Esophagus (tissue), 2 donors: Measurements from ENCODE around the gene FOXP1. TPM values are rescaled to one million over a fixed set of nuclear protein-coding genes. Genes with fewer than 3 reads are reported as not detected.
A peak's percentile ranks its signal among the peaks of the same experiment; 100 is the strongest.

Experiments
- H3K27ac ChIP-seq, 2 donors: one replicate each; pipeline ENCODE4 v1.5.1; 2013; ENCODE audit warnings: low read depth in 2 of 2, mild to moderate bottlenecking in 2 of 2, inconsistent platforms in 1 of 2, low read length in 1 of 2, moderate library complexity in 1 of 2
- H3K27me3 ChIP-seq, 2 donors: one replicate each; pipeline ENCODE4 v1.6.1; 2013; ENCODE audit warnings: low read length in 2 of 2, control low read depth in 1 of 2, mild to moderate bottlenecking in 1 of 2; ENCODE audit not compliant: insufficient read depth in 2 of 2, control insufficient read depth in 1 of 2
- H3K36me3 ChIP-seq, 2 donors: one replicate each; pipeline ENCODE4 v1.6.1; 2013; ENCODE audit warnings: low read length in 1 of 2; ENCODE audit not compliant: control insufficient read depth in 2 of 2, insufficient read depth in 2 of 2
- H3K4me1 ChIP-seq, 2 donors: one replicate each; pipeline ENCODE4 v1.6.1; 2013; ENCODE audit warnings: low read length in 1 of 2; ENCODE audit not compliant: control insufficient read depth in 2 of 2, insufficient read depth in 2 of 2
- H3K4me3 ChIP-seq, 2 donors: one replicate each; pipeline ENCODE4 v1.5.1; 2013; ENCODE audit warnings: low read length in 2 of 2, mild to moderate bottlenecking in 2 of 2, low read depth in 1 of 2, moderate library complexity in 1 of 2
- H3K9me3 ChIP-seq, 2 donors: one replicate each; pipeline ENCODE4 v1.6.1; 2013; ENCODE audit warnings: mild to moderate bottlenecking in 2 of 2, low read depth in 1 of 2, low read length in 1 of 2, moderate library complexity in 1 of 2; ENCODE audit not compliant: control insufficient read depth in 2 of 2, insufficient read depth in 1 of 2
- whole genome bisulfite sequencing, 2 donors: extraction: QIAGEN DNeasy Blood & Tissue Kit; methylation state at CpG; one replicate each; pipeline ENCODE4 v1.1.7; 2013; 5-methylcytosine and 5-hydroxymethylcytosine counted together
- polyA plus RNA-seq, 2 donors: library from polyadenylated mRNA; stranded (reverse); fragments of 200-250 nt; gene quantifications; one replicate each; pipeline ENCODE4 v1.2.3, GENCODE V29; 2013
- donor health status: healthy with polysubstance abuse.
- donor health status: Bipolar disorder and iron deficiency.

Gene FOXP1
- polyA plus RNA-seq, 2 donors: 10.7 to 20.4 TPM

DNA sequence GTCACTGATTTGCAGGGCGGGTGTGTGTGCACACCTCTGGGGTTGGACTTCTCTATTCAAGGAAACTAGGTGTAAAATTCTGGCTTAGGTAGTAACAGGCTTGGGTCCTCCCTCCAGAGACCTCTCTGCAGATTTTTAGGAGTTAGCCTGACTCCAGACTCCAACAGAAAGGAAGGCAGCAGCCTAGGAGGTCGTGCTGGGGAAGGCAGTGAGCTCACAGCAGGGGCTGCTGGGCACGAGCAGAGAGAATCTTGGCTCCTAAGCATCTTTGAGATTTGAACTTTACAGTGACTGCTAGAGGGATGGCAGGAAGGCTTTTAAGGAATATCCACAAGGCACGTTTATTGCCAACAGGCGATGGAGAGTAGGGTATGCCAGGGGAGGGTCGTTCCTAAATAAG is 612.6 kb downstream of the FOXP1 start:
- Histone ChIP-seq H3K36me3 (peaks cover 0 to 2% of the 10 kb centered on the region in 2 donors), H3K27ac (peak overlapping the region in 1 of 2 donors; percentile 33)

DNA sequence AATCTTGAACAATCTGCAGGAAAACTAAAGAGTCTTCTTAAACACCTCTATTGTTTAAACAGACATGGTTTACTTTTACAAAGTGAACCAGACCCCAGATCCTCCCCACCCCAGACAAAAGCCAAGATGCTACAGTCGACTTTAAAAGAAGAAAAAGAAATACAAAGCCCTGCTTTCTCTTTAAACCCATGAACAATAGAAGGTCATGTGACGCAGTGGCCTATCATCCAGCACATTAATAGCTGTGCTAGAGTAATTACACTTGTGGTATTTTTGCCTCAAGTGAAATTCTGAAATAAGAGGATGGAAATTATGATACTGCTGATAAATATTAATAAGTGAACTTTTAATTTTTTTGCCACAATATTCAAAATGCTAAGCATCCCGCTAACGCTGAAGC is 613.4 kb downstream of the FOXP1 start:
- H3K4me1 ChIP-seq: no peaks in the 10 kb centered on the region
- no peaks in the 10 kb centered on the region for H3K9me3 ChIP-seq
- H3K36me3 ChIP-seq: peaks cover 3 to 8% of the 10 kb centered on the region in 2 donors
- no peaks in the 10 kb centered on the region for H3K27me3 ChIP-seq
- H3K27ac ChIP-seq: no peak overlapping the region
- H3K4me3 ChIP-seq: no peak overlapping the region
- 75 to 77% methylated on average over 4 of the region's 4 CpGs for WGBS, 2 donors

More for the DNA sequence above, 612.6 kb downstream of the FOXP1 start:
- no peaks in the 10 kb centered on the region for H3K9me3 ChIP-seq
- no peak overlapping the region for H3K4me3 ChIP-seq
- H3K4me1 ChIP-seq: no peaks in the 10 kb centered on the region
- H3K27me3 ChIP-seq: no peaks in the 10 kb centered on the region
- 62 to 66% methylated on average over 6 of the region's 6 CpGs for WGBS, 2 donors

DNA sequence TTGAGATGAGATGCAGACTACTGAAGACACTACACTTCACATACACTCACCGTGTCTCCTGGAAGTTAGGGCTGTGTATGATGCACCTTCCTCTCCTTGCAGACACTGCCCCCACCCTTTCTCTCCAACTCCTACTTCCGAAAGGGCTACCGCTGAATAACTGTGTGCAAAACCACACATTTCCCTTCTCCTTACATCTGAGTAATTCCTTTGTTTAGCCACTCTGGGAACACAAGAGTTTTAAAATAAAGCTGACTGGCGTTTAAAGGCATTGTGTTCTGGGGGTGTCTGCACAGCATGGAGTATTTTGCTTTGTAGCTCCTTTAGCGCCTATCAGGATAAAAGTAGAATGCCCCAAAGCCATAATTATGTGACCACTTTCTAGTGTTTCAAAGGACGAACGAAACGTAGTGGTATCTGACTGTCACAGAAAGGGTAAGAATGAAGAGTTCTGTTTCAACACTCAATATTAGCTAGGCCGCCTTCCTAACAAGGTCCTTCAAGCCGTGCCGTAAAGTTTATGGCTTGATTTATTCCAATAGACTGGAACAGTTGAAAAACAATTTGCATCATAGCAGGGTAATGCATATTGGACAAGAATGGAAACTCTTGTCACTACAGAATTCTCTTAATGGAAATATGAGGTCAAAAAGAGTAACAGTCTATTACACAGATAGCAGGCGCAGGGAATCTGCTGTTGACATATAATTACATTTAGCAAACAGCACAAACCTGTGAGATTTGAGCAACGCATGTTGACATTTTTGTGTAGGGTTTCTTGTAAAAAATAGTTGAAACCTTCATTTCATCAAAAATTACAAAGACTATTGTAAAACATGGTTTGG is 619.9 kb downstream of the FOXP1 start:
- Histone ChIP-seq H3K36me3 (peaks cover 10 to 24% of the 10 kb centered on the region in 2 donors), H3K27ac (peak overlapping the region in 1 of 2 donors; percentile 10)

DNA sequence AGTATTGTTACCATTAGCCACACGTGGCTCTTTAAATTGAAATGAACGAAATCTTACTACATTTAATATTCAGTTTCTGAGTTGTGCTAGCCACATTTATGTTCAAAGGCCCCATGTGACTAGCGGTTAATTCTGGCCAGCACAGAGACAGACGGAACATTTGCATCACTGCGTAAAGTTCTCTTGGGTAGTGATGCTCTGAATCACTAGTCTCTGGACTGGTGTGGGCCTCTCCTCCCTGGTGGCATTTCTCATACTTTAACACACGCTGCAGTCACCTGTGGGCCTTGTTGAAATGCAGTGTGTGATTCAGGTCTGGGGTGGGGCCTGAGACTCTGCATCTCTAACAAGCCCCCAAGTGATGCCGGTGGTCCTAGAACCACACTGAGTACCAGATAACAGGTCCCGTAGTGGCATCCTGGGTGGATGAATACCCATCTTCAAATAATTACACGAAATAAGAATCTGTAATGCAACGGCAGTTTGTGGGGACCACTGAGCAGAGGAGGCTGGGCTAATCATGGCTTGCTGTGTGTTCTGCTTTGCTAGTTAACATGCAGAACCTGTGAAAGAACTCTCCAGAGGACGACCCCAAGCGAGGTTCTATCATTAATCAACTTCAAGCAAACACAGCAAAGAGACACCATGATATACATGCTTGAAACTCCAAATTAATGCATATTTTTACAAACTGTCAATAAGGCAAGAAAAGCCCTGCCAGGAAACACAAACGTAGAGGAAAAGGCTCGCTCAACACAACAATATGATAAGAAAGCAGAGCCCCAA is 623.8 kb downstream of the FOXP1 start:
- H3K4me3 ChIP-seq: no peak overlapping the region
- H3K4me1 ChIP-seq: no peaks in the 10 kb centered on the region
- H3K27me3 ChIP-seq: no peaks in the 10 kb centered on the region
- H3K36me3 ChIP-seq: peaks cover 11 to 15% of the 10 kb centered on the region in 2 donors
- 93 to 94% methylated on average over 14 of the region's 14 CpGs for whole genome bisulfite sequencing, 2 donors
- H3K9me3 ChIP-seq: no peaks in the 10 kb centered on the region
- no peak overlapping the region for H3K27ac ChIP-seq

More for the DNA sequence above, 619.9 kb downstream of the FOXP1 start:
- Histone ChIP-seq H3K4me1 (no peaks in the 10 kb centered on the region), H3K9me3 (no peaks in the 10 kb centered on the region), H3K4me3 (no peak overlapping the region), H3K27me3 (no peaks in the 10 kb centered on the region)
- WGBS, 2 donors: 90 to 93% methylated on average over 13 of the region's 13 CpGs

DNA sequence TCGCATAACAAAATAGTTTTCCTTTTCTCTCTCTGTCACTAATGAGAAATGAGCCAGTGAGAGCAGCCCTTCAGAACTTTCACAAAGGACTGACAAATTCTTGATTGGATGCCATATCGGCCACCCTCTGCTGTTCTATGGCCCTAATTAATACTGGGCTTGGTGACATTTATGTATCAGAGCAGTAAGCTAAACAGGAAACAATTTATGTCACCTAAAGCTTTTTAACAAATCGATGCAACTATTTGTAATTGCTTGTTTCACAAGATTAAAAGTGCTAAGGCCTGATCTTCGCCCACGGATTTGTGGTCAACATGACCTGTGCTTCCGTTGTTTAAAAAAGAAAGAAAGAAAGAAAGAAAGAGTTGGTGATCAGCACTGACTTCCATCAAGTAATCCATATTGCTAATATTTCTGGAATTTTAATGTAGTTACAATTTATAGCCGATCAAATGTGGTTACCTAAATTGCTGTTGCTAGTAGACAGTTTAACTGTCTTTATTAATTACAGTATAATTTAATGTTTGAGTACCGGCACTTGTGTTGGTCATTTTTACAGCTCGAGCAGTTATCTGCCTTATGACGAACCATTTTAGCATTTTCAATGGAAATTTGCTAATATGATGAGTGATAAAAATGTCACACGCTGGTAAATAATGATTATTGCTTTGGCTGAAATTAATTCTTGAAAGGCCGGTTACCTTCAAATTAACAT is 631.3 kb downstream of the FOXP1 start:
- no peaks in the 10 kb centered on the region for H3K36me3 ChIP-seq
- WGBS, 2 donors: 75 to 84% methylated on average over 12 of the region's 12 CpGs
- no peaks in the 10 kb centered on the region for H3K9me3 ChIP-seq
- H3K27ac ChIP-seq: no peak overlapping the region
- H3K4me3 ChIP-seq: no peak overlapping the region
- H3K27me3 ChIP-seq: no peaks in the 10 kb centered on the region
- H3K4me1 ChIP-seq: no peaks in the 10 kb centered on the region

DNA sequence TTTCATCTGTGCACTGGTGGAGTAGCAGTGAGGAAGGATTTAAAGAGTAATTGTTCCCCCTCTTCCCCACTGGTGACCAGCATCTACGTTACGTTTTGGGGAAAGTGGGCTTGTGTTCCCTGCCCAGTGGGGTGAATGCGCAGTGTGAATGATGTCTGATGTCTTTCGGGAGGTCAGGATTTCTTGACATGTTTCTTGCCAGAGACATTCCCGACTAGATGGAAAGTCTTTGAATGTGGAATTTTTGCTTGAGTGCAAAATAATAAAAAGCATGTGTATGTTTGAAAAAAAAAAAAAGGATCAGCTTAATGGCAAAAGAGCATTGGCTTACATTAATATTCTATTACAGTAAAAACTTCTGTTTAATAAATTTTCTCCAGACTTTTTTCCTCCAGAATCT is 632.2 kb downstream of the FOXP1 start:
- Histone ChIP-seq H3K9me3 (no peaks in the 10 kb centered on the region), H3K36me3 (no peaks in the 10 kb centered on the region), H3K27me3 (no peaks in the 10 kb centered on the region), H3K4me3 (no peak overlapping the region), H3K4me1 (no peaks in the 10 kb centered on the region), H3K27ac (no peak overlapping the region)
- WGBS, 2 donors: 41 to 55% methylated on average over 5 of the region's 5 CpGs

DNA sequence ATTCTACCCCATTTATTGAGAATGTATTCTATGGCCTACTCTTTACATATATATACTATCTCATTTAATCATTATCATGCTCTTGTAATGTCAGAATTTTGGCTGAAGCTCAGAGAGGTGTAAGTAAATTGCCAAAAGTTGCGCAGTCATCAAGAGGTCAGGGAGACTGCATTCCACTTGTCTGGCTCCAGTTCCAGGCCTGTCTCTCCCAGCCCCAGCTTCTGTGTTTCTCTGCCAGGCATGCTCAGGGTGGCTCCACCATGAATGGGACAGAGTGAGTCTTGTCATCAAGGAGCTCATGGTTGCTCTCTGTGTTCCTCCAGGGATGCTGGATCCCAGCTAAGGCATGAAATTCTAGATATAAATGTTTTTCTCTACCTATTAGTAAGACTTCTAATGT is 635.9 kb downstream of the FOXP1 start:
- H3K27me3 ChIP-seq: no peaks in the 10 kb centered on the region
- 55 to 66% methylated on average over 1 of the region's 1 CpG for WGBS, 2 donors
- no peak overlapping the region for H3K4me3 ChIP-seq
- H3K36me3 ChIP-seq: no peaks in the 10 kb centered on the region
- H3K4me1 ChIP-seq: no peaks in the 10 kb centered on the region
- no peak overlapping the region for H3K27ac ChIP-seq
- no peaks in the 10 kb centered on the region for H3K9me3 ChIP-seq

DNA sequence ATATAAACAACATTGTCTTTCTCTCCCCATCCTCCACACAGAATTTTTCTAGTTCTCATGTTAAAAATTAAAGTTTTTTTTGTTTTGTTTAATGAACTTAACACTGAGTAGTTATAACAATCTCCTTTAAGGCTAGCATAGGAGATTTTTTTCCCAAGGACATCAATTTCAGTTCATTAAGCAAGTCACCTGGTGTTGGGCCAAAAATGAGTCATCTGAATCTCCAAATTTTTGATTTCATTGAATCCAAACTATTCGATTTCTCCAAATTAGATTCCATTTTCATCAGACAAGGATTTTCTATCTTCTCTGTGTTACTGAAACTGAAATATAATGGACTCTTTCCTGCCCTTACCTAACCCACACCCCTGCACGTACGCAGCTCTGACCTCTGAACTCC is 639.6 kb downstream of the FOXP1 start:
- Histone ChIP-seq H3K4me1 (no peaks in the 10 kb centered on the region), H3K36me3 (no peaks in the 10 kb centered on the region), H3K4me3 (no peak overlapping the region), H3K27ac (no peak overlapping the region), H3K9me3 (no peaks in the 10 kb centered on the region), H3K27me3 (no peaks in the 10 kb centered on the region)
- WGBS, 2 donors: 85 to 86% methylated on average over 3 of the region's 3 CpGs

DNA sequence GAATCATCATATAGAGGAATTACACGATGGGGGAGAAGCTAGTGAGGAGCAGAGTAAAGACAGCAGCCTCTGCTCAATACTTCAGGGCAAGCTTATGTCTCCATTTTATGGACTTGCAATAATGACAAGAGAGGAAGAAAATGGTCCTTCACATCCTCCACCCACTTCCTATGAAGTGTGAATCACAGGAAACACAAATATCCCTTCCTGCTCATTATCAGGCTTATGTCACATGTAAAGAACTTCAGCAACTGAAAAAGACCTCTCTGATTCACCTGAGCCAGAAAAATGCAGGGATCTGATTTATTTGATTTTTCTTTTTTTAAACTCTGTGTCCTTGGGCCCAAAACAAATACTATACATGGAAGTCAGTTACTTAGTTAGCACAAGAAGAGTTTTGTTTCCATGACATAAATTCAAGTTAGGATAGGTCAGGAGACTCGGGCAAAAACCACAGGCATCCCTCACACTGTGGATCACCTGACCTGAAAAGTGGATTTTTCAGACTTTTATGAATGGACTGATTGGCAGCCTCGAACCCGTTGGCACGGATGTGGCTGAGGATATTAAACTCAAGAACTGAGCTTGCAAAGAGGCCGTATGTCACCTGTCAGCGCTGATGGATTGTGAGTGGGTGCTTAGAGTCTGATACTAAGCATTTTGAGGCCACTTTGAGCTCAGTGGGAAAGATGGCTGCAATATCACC is 650.3 kb downstream of the FOXP1 start:
- no peaks in the 10 kb centered on the region for H3K27me3 ChIP-seq
- 86 to 91% methylated on average over 7 of the region's 7 CpGs for WGBS, 2 donors

More for the DNA sequence above, 650.3 kb downstream of the FOXP1 start:
- Histone ChIP-seq H3K4me3 (no peak overlapping the region), H3K27ac (no peak overlapping the region), H3K4me1 (no peaks in the 10 kb centered on the region), H3K36me3 (no peaks in the 10 kb centered on the region), H3K9me3 (no peaks in the 10 kb centered on the region)
